ENCODE measurements around the gene MS4A10. TPM values are rescaled to one million over a fixed set of nuclear protein-coding genes. Genes with fewer than 3 reads are reported as not detected.

MS4A10 gene
- total and polyA plus RNA-seq, 2 experiments from 2014 or later, result not detected

GRCh38 chr11:60757231-60757800, 27.8 kb upstream of the MS4A10 start:
- ATAC-seq (no peak), DNase-seq (ENCODE audit: low spot score) (no peak)
- peaks cover 2% of the 10 kb centered on the region for H3K27me3 Mint-ChIP-seq (ENCODE audit: insufficient read depth, low read depth, poor library complexity)
- H4K20me1 ChIP-seq (replicated peaks; ENCODE audit: insufficient read depth), result no peaks in the 10 kb centered on the region
- H3K27ac Mint-ChIP-seq, result no peak overlapping the region
- no peak overlapping the region for H3K4me3 Mint-ChIP-seq
- H3K4me2 ChIP-seq, result no peak overlapping the region
- no peaks in the 10 kb centered on the region for H3K36me3 Mint-ChIP-seq (ENCODE audit: low read depth)
- no peaks in the 10 kb centered on the region for H3K4me1 Mint-ChIP-seq
- peak overlapping the region; percentile 49; the same call in 1 of the 2 replicates for H2AFZ ChIP-seq
- no peaks in the 10 kb centered on the region for H3K36me3 ChIP-seq (ENCODE audit: insufficient read depth)
- H3K9me2 ChIP-seq (ENCODE audit: insufficient read depth), result no peaks in the 10 kb centered on the region
- H3K27me3 ChIP-seq (ENCODE audit: insufficient read depth), result no peaks in the 10 kb centered on the region
- peaks cover 7% of the 10 kb centered on the region; the same call in 1 of the 3 replicates for H3K9me3 Mint-ChIP-seq
- H3K4me3 ChIP-seq, result no peak overlapping the region
- no peak for TF ChIP-seq NANOG (IDR thresholded peaks at IDR 0.05; ENCODE audit: borderline replicate concordance)
- no peak for TF ChIP-seq EZH2 (IDR thresholded peaks at IDR 0.05; ENCODE audit: low read depth, unreplicated experiment)
- no peak for TF ChIP-seq CREB1 (CRISPR knock-in tag; IDR thresholded peaks at IDR 0.05; ENCODE audit: low read depth)
- no peak for TF ChIP-seq REST (IDR thresholded peaks at IDR 0.05; ENCODE audit: unreplicated experiment)
- TF ChIP-seq, protein P1, sequence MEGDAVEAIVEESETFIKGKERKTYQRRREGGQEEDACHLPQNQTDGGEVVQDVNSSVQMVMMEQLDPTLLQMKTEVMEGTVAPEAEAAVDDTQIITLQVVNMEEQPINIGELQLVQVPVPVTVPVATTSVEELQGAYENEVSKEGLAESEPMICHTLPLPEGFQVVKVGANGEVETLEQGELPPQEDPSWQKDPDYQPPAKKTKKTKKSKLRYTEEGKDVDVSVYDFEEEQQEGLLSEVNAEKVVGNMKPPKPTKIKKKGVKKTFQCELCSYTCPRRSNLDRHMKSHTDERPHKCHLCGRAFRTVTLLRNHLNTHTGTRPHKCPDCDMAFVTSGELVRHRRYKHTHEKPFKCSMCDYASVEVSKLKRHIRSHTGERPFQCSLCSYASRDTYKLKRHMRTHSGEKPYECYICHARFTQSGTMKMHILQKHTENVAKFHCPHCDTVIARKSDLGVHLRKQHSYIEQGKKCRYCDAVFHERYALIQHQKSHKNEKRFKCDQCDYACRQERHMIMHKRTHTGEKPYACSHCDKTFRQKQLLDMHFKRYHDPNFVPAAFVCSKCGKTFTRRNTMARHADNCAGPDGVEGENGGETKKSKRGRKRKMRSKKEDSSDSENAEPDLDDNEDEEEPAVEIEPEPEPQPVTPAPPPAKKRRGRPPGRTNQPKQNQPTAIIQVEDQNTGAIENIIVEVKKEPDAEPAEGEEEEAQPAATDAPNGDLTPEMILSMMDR (conservative IDR thresholded peaks at IDR 0.05; ENCODE audit: low read depth in 2 of 2), result no peak
- no peak for TF ChIP-seq STAT1 (IDR thresholded peaks at IDR 0.05; ENCODE audit: unreplicated experiment)
- TF ChIP-seq ZNF462 (CRISPR knock-in tag; IDR thresholded peaks at IDR 0.05), result no peak
- TF ChIP-seq JUNB (IDR thresholded peaks at IDR 0.05; ENCODE audit: unreplicated experiment), result no peak
- TF ChIP-seq EZH2phosphoT487 (IDR thresholded peaks at IDR 0.05; ENCODE audit: unreplicated experiment), result no peak
- no peak for TF ChIP-seq ZNF331 (CRISPR knock-in tag; IDR thresholded peaks at IDR 0.05; ENCODE audit: low read depth)
- TF ChIP-seq ETS1 (IDR thresholded peaks at IDR 0.05), result no peak
- no peak for TF ChIP-seq POLR2AphosphoS5 (IDR thresholded peaks at IDR 0.05; ENCODE audit: low read depth)
- TF ChIP-seq ZNF114 (CRISPR knock-in tag; IDR thresholded peaks at IDR 0.05), result no peak
- no peaks in the 10 kb centered on the region for H3F3A ChIP-seq (replicated peaks; ENCODE audit: low read depth)
- no peak overlapping the region for H3K27ac ChIP-seq (ENCODE audit: low read depth)
- no peaks in the 10 kb centered on the region for H3K79me2 ChIP-seq (replicated peaks; ENCODE audit: insufficient read depth)
- H3K4me1 ChIP-seq (ENCODE audit: insufficient read depth), result no peaks in the 10 kb centered on the region

All from GM23338 (cell line).